RWPE2 (cell line): ENCODE results near the gene ZC3H7A.

Source experiments
- ATAC-seq: fragments of 200-7000 bp; cut with Tn5 transposase; 3 replicates; pipeline ENCODE4 v1.9.1; 2021; ENCODE audit warnings: low read depth
- DNase-seq: peaks from one replicate; pipeline ENCODE4 v3.0.0-alpha.2; 2020; ENCODE audit warnings: low spot score
- H3K27ac ChIP-seq: fragments of 450-650 bp; 2 replicates; pipeline ENCODE4 v1.5.1; 2017; ENCODE audit warnings: mild to moderate bottlenecking; ENCODE audit not compliant: poor library complexity, severe bottlenecking
- H3K27me3 ChIP-seq: fragments of 250-450 bp; sonication (Bioruptor Pico); 2 replicates; pipeline ENCODE4 v1.5.1; 2021; ENCODE audit warnings: mild to moderate bottlenecking, moderate library complexity; ENCODE audit not compliant: insufficient read depth, poor library complexity, severe bottlenecking
- H3K36me3 ChIP-seq: fragments of 250-450 bp; sonication (Bioruptor Pico); 2 replicates; pipeline ENCODE4 v1.5.1; 2020; ENCODE audit warnings: low read depth, mild to moderate bottlenecking, moderate library complexity
- H3K4me1 ChIP-seq: fragments of 250-450 bp; sonication (Bioruptor Pico); 2 replicates; pipeline ENCODE4 v1.5.1; 2021; ENCODE audit warnings: mild to moderate bottlenecking, moderate library complexity; ENCODE audit not compliant: insufficient read depth, poor library complexity, severe bottlenecking
- H3K4me3 ChIP-seq: fragments of 250-450 bp; sonication (Bioruptor Pico); 2 replicates; pipeline ENCODE4 v1.5.1; 2021; ENCODE audit warnings: mild to moderate bottlenecking, moderate library complexity; ENCODE audit not compliant: severe bottlenecking
- H3K9me3 ChIP-seq: fragments of 250-450 bp; sonication (Bioruptor Pico); 2 replicates; pipeline ENCODE4 v1.5.1; 2021; ENCODE audit warnings: mild to moderate bottlenecking, moderate library complexity; ENCODE audit not compliant: severe bottlenecking
- TF ChIP-seq, protein P1 (sequence below): fragments of 450-650 bp; IDR thresholded peaks from one replicate; pipeline ENCODE4 v1.5.1; 2017; ENCODE audit warnings: mild to moderate bottlenecking, moderate library complexity; ENCODE audit not compliant: poor library complexity, severe bottlenecking

ZC3H7A gene

GRCh38 chr16:11797166-11797956 lies at the start of gene ZC3H7A:
TSS of gene ZC3H7A (minus strand) at chr16:11797258. CDS start at chr16:11782354, 14,904 bp downstream.
- H3K4me1 ChIP-seq: peaks cover 18% of the 10 kb centered on the region

GRCh38 chr16:11844499-11844898 lies 47.4 kb upstream of the ZC3H7A start:
- no peak for DNase-seq
- no peak for ATAC-seq
- Histone ChIP-seq H3K4me3 (no peak overlapping the region), H3K9me3 (no peaks in the 10 kb centered on the region), H3K4me1 (peaks cover 2% of the 10 kb centered on the region), H3K27ac (no peak overlapping the region), H3K27me3 (no peaks in the 10 kb centered on the region), H3K36me3 (peaks cover 97% of the 10 kb centered on the region)
- TF ChIP-seq, protein P1, sequence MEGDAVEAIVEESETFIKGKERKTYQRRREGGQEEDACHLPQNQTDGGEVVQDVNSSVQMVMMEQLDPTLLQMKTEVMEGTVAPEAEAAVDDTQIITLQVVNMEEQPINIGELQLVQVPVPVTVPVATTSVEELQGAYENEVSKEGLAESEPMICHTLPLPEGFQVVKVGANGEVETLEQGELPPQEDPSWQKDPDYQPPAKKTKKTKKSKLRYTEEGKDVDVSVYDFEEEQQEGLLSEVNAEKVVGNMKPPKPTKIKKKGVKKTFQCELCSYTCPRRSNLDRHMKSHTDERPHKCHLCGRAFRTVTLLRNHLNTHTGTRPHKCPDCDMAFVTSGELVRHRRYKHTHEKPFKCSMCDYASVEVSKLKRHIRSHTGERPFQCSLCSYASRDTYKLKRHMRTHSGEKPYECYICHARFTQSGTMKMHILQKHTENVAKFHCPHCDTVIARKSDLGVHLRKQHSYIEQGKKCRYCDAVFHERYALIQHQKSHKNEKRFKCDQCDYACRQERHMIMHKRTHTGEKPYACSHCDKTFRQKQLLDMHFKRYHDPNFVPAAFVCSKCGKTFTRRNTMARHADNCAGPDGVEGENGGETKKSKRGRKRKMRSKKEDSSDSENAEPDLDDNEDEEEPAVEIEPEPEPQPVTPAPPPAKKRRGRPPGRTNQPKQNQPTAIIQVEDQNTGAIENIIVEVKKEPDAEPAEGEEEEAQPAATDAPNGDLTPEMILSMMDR: no peak

More at GRCh38 chr16:11797166-11797956, at the start of gene ZC3H7A:
- DNase-seq (peak; percentile 97), ATAC-seq (peak; percentile 93)
- peaks cover 31% of the 10 kb centered on the region for H3K36me3 ChIP-seq
- peak within 1 kb of the TSS; percentile 90 for H3K4me3 ChIP-seq
- no peaks in the 10 kb centered on the region for H3K27me3 ChIP-seq
- no peaks in the 10 kb centered on the region for H3K9me3 ChIP-seq
- TF ChIP-seq, protein P1: peak; percentile 99
- H3K27ac ChIP-seq: peak within 1 kb of the TSS; percentile 86

GRCh38 chr16:11843861-11844260 lies 46.8 kb upstream of the ZC3H7A start:
- TF ChIP-seq, protein P1: no peak
- Histone ChIP-seq H3K27me3 (no peaks in the 10 kb centered on the region), H3K9me3 (no peaks in the 10 kb centered on the region), H3K27ac (no peak overlapping the region), H3K4me3 (no peak overlapping the region), H3K4me1 (no peaks in the 10 kb centered on the region), H3K36me3 (peaks cover 95% of the 10 kb centered on the region)
- ATAC-seq (no peak), DNase-seq (no peak)

DNA sequence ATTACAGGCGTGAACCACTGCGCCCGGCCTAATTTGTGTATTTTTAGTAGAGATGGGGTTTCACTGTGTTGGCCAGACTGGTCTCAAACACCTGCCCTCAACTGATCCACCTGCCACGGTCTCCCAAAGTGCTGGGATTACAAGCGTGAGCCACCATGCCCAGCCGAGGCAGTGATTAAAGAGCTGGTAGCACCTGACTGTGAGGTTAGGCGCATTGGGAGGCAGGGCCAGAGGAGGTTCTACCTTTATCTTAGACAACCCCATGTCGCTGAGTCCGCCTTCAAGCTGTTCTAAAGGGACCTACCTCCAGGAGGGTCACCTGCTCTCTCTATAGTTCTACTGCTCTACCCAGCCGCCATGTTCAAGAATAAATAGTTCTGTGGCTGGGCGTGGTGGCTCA lies 46.1 kb upstream of the ZC3H7A start:
- Histone ChIP-seq H3K27me3 (no peaks in the 10 kb centered on the region), H3K4me1 (no peaks in the 10 kb centered on the region), H3K9me3 (no peaks in the 10 kb centered on the region), H3K27ac (no peak overlapping the region), H3K36me3 (peaks cover 93% of the 10 kb centered on the region), H3K4me3 (no peak overlapping the region)
- ATAC-seq (no peak), DNase-seq (no peak)
- TF ChIP-seq, protein P1: no peak

DNA sequence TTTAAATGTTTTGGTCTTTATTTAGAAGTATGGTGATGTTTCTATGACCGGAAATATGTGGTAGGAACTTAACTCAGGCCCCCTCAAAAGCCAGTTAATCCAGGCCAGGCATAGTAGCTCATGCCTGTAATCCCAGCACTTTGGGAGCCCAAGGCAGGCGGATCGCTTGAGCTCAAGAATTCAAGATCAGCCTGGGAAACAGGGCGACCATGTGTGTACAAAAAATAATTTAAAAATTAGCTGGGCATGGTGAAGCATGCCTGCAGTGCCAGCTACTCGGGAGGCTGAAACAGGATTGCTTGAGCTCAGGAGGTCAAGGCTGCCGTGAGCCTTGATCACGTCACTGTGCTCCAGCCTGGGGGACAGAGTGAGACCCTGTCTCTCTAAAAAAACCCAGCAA lies 44.0 kb upstream of the ZC3H7A start:
- DNase-seq (no peak), ATAC-seq (no peak)
- no peak overlapping the region for H3K27ac ChIP-seq
- H3K4me1 ChIP-seq: peaks cover 8% of the 10 kb centered on the region
- TF ChIP-seq, protein P1: no peak
- H3K27me3 ChIP-seq: no peaks in the 10 kb centered on the region
- no peaks in the 10 kb centered on the region for H3K9me3 ChIP-seq
- H3K36me3 ChIP-seq: peaks cover 93% of the 10 kb centered on the region
- no peak overlapping the region for H3K4me3 ChIP-seq
